CD4-positive, alpha-beta memory T cell (primary cell): Measurements from ENCODE around the gene GAREM1. TPM values are rescaled to one million over a fixed set of nuclear protein-coding genes. Genes with fewer than 3 reads are reported as not detected.

Source experiments
- CTCF ChIA-PET: fragments of 350-600 bp; sonication (Branson Sonifier 250); formaldehyde crosslinking; loops from one replicate; lab custom pipeline; 2021; ENCODE audit warnings: inconsistent platforms; ENCODE audit not compliant: partially characterized antibody; lab: Charles Lee
- POLR2A ChIA-PET: fragments of 350-600 bp; sonication (Branson Sonifier 250); formaldehyde crosslinking; loops from one replicate; lab custom pipeline; 2021; ENCODE audit not compliant: partially characterized antibody; lab: Charles Lee
- DNase-seq, 5 donors: peaks; one replicate each; pipeline versions ENCODE4 v3.0.0 to v3.0.0-alpha.2; 2020 to 2022; ENCODE audit warnings: mixed read lengths in 1 of 5
- H3K27ac ChIP-seq: one replicate; pipeline ENCODE4 v1.7.0; 2013; ENCODE audit warnings: low read depth, low read length
- H3K27me3 ChIP-seq: 2 replicates; pipeline ENCODE4 v1.7.0; 2013; ENCODE audit warnings: mild to moderate bottlenecking, low read length, moderate library complexity; ENCODE audit not compliant: insufficient read depth
- H3K36me3 ChIP-seq: 2 replicates; pipeline ENCODE4 v1.7.0; 2013; ENCODE audit warnings: mild to moderate bottlenecking, low read length, moderate library complexity; ENCODE audit not compliant: insufficient read depth
- H3K4me1 ChIP-seq: 2 replicates; pipeline ENCODE4 v1.7.0; 2013; ENCODE audit warnings: mild to moderate bottlenecking, low read length, moderate library complexity; ENCODE audit not compliant: insufficient read depth
- H3K4me3 ChIP-seq, 2 donors: one replicate each; pipeline ENCODE4 v1.7.0; 2013; ENCODE audit warnings: low read length in 2 of 2, mild to moderate bottlenecking in 1 of 2
- H3K9me3 ChIP-seq, 2 donors: one replicate each; pipeline ENCODE4 v1.7.0; 2013; ENCODE audit warnings: low read length in 2 of 2, control low read depth in 1 of 2; ENCODE audit not compliant: control insufficient read depth in 1 of 2
- H3K27ac Mint-ChIP-seq, 7 donors: one replicate each; pipeline ENCODE4 v1.8.0; 2020 to 2021; ENCODE audit warnings: mixed read lengths in 7 of 7, mild to moderate bottlenecking in 6 of 7, inconsistent platforms in 3 of 7, moderate library complexity in 3 of 7
- H3K27me3 Mint-ChIP-seq, 2 donors: one replicate each; pipeline ENCODE4 v1.8.0; 2020 to 2021; ENCODE audit warnings: mixed read lengths in 2 of 2
- H3K36me3 Mint-ChIP-seq, 2 donors: one replicate each; pipeline ENCODE4 v1.8.0; 2020 to 2021; ENCODE audit warnings: mixed read lengths in 2 of 2, inconsistent platforms in 1 of 2, mild to moderate bottlenecking in 1 of 2
- H3K4me1 Mint-ChIP-seq, 4 donors: one replicate each; pipeline ENCODE4 v1.8.0; 2020 to 2021; ENCODE audit warnings: mixed read lengths in 4 of 4, mild to moderate bottlenecking in 1 of 4
- H3K4me3 Mint-ChIP-seq, 8 donors: one replicate each; pipeline ENCODE4 v1.8.0; 2020 to 2021; ENCODE audit warnings: mixed read lengths in 8 of 8, mild to moderate bottlenecking in 7 of 8, moderate library complexity in 6 of 8, inconsistent platforms in 3 of 8
- H3K9me3 Mint-ChIP-seq, 8 donors: one replicate each; pipeline ENCODE4 v1.8.0; 2020 to 2021; ENCODE audit warnings: mixed read lengths in 8 of 8, mild to moderate bottlenecking in 5 of 8, inconsistent platforms in 3 of 8, moderate library complexity in 1 of 8
- intact Hi-C: fragments of 100-400 bp; cut with micrococcal nuclease; formaldehyde crosslinking; loops from one replicate; pipeline ENCODE4 v1.15.1; 2023
- polyA plus RNA-seq, 2 donors: library from polyadenylated mRNA; unstranded; fragments of 300-500 nt; fragmentation: Illumina TruSeq; gene quantifications; one replicate each; pipeline ENCODE4 v1.2.3, GENCODE V29; 2021
- total RNA-seq, 2 experiments: library from RNA; stranded (reverse); gene quantifications; one replicate each; pipeline ENCODE4 v1.2.3, GENCODE V29; 2021

Gene GAREM1
- total and polyA plus RNA-seq, 4 experiments from 2014 or later: 0.28 to 1.1 (median 0.52) TPM; not detected in 1

DNA sequence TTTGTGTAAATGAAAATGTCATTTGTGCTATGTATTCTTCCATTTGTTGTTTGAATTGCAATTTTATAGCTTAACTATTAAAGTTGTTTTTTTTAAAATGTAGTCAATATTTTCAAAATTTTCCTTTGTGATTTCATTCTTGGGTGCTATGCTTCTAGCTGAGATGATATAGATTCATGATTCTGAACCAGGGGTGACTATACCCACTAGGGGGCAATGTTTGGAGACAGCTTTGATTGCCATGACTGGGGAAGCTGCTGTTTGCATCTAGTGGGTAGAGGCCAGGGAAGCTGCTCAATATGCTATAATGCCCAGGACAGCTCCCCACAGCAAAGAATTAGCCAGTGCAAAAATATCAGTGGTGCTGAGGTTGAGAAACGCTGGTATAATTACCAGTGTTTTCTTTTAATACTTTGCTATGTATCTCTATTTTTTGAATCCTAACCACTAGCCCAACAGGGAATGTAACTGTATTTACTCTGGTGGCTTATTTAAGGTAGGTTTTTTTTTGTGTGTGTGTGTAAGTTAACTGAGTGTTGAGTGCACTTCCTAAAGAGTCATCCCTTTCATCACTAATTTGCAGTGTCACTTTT lies 181.1 kb downstream of the GAREM1 start:
- Histone ChIP-seq H3K36me3 (no peaks in the 10 kb centered on the region), H3K4me3 (no peak overlapping the region), H3K27ac (no peak overlapping the region), H3K27me3 (no peaks in the 10 kb centered on the region), H3K9me3 (no peaks in the 10 kb centered on the region), H3K4me1 (no peaks in the 10 kb centered on the region)
- DNase-seq: peak in 4 of 5 donors; percentile 6 to 22 (median 14)
- no peak overlapping the region for H3K4me3 Mint-ChIP-seq
- ChIA-PET POLR2A (no interaction called here), CTCF (interaction anchor here (1.2 to 2.9 kb wide), 9 partner anchors 9 to 263 kb away, joined by 3 to 21 read pairs (median 3); partner anchors contain the start of gene GAREM1)
- H3K27me3 Mint-ChIP-seq: peaks cover 4 to 7% of the 10 kb centered on the region in 2 donors
- no peak overlapping the region for H3K27ac Mint-ChIP-seq
- H3K36me3 Mint-ChIP-seq: no peaks in the 10 kb centered on the region
- peaks cover 0 to 2% (median 0%) of the 10 kb centered on the region in 8 donors for H3K9me3 Mint-ChIP-seq
- intact Hi-C loops: loop anchor here (1.0 kb wide), 2 partner anchors 182 to 263 kb away; no protein-coding TSS in a partner anchor
- no peaks in the 10 kb centered on the region for H3K4me1 Mint-ChIP-seq

DNA sequence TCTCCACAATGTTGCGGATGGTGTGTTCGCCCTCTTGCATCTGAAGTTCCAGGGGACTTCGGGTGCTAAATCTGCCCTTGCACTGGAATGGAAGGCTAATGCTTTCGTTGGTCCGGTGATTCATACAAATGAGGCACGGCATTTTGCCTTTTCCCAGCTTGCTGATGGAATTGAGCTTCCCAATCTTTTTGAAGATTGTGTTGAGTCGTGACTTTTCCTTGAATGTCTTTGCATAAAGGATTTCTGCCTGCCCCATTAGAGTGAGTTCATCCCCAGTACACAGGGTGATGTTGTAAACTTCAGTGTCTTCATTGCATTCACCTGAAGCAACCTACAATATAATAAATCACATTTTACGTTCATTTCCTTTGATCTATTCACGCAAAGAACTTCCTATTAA lies 182.8 kb downstream of the GAREM1 start:
- intact Hi-C loops: no loop called here

DNA sequence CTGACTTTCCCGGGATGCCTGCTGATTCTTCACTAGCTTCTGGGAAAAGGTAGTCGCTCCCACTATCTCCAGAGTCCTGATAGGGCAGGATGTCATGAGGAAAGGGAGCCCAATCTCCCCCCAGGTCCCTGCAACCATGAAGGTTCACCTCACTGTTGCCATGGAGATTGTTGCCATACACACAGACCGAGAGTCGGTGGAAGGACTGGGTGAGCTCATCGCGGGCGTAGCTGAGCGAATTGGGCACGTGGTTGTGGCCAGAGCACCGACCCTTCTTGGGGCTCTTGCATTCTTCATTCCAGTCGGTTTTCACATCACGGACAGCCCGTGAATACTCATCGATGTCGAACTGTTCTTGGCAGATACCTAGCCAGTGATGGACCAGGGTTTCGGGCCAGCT lies 183.4 kb downstream of the GAREM1 start:
- CTCF ChIA-PET: interaction anchor here (0.8 kb wide), 2 partner anchors 9 to 16 kb away, joined by 3 to 5 read pairs; no protein-coding TSS in a partner anchor
- no peaks in the 10 kb centered on the region for H3K27me3 ChIP-seq
- H3K27ac ChIP-seq: no peak overlapping the region
- peaks cover 4 to 5% of the 10 kb centered on the region in 2 donors for H3K27me3 Mint-ChIP-seq
- no peaks in the 10 kb centered on the region for H3K4me1 ChIP-seq
- no peaks in the 10 kb centered on the region for H3K36me3 ChIP-seq
- no peak overlapping the region for H3K27ac Mint-ChIP-seq
- peaks cover 0 to 2% (median 0%) of the 10 kb centered on the region in 8 donors for H3K9me3 Mint-ChIP-seq
- no peaks in the 10 kb centered on the region for H3K4me1 Mint-ChIP-seq
- no peak for DNase-seq
- intact Hi-C loops: no loop called here
- H3K9me3 ChIP-seq: no peaks in the 10 kb centered on the region
- no peak overlapping the region for H3K4me3 Mint-ChIP-seq
- no peaks in the 10 kb centered on the region for H3K36me3 Mint-ChIP-seq
- no peak overlapping the region for H3K4me3 ChIP-seq
- POLR2A ChIA-PET: no interaction called here

More for the DNA sequence above, 182.8 kb downstream of the GAREM1 start:
- Histone ChIP-seq H3K4me1 (no peaks in the 10 kb centered on the region), H3K27me3 (no peaks in the 10 kb centered on the region), H3K9me3 (no peaks in the 10 kb centered on the region), H3K27ac (no peak overlapping the region), H3K4me3 (no peak overlapping the region), H3K36me3 (no peaks in the 10 kb centered on the region)
- Mint-ChIP-seq H3K27ac (no peak overlapping the region), H3K36me3 (no peaks in the 10 kb centered on the region), H3K4me1 (no peaks in the 10 kb centered on the region), H3K9me3 (peaks cover 0 to 2% (median 0%) of the 10 kb centered on the region in 8 donors), H3K4me3 (no peak overlapping the region), H3K27me3 (peaks cover 3 to 4% of the 10 kb centered on the region in 2 donors)
- no peak for DNase-seq
- ChIA-PET CTCF (interaction anchor here (0.8 kb wide), 1 partner anchor 16 kb away, joined by 3 read pairs; no protein-coding TSS in a partner anchor), POLR2A (no interaction called here)

DNA sequence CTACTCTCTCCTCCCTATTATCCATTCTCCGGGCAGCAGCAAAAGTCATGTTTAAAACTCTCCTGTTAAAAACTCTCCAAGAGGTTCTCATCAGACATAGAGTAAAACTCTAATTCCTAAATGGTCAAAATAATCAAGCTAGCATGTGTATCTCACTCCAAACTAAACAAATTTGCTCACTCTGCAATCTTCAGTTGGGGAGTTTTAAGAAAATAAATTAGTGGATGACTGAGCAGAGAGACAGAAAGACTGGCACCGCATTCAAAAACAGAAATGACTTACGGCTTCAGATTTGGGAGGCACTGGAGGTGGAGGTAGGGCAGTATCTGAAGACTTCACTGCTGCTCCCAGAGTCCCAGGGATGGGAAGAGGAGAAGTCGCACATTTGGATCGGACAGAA lies 183.9 kb downstream of the GAREM1 start:
- ChIA-PET CTCF (interaction anchor here (0.8 kb wide), 1 partner anchor 9 kb away, joined by 5 read pairs; no protein-coding TSS in a partner anchor), POLR2A (no interaction called here)
- no peaks in the 10 kb centered on the region for H3K36me3 Mint-ChIP-seq
- peaks cover 0 to 2% (median 0%) of the 10 kb centered on the region in 8 donors for H3K9me3 Mint-ChIP-seq
- H3K27ac Mint-ChIP-seq: no peak overlapping the region
- H3K4me1 Mint-ChIP-seq: no peaks in the 10 kb centered on the region
- Histone ChIP-seq H3K27me3 (no peaks in the 10 kb centered on the region), H3K4me3 (no peak overlapping the region), H3K4me1 (no peaks in the 10 kb centered on the region), H3K27ac (no peak overlapping the region), H3K36me3 (no peaks in the 10 kb centered on the region), H3K9me3 (no peaks in the 10 kb centered on the region)
- no peak for DNase-seq
- no peak overlapping the region for H3K4me3 Mint-ChIP-seq
- peaks cover 4 to 5% of the 10 kb centered on the region in 2 donors for H3K27me3 Mint-ChIP-seq
- intact Hi-C loops: no loop called here

DNA sequence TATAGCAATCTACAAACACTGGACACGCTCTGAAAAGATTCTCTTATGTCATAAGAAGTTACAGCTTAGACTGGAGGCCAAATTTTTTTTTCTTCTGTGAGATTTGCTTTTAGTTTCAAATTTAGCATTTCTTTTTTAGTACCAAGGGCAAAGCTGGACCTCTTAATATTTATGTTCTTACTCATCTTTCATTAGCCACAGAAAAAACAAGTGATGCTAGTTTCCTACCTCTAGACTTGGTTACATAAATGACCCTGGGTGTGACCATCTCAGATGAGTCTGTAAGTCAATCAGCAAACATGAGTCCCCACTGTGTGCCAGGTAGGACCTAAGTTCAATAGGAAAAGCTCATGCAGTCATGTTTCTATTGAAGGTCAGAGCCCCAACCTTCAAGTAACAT lies 186.4 kb downstream of the GAREM1 start:
- no peaks in the 10 kb centered on the region for H3K36me3 ChIP-seq
- H3K27ac ChIP-seq: no peak overlapping the region
- H3K27me3 ChIP-seq: no peaks in the 10 kb centered on the region
- no peak overlapping the region for H3K4me3 ChIP-seq
- intact Hi-C loops: no loop called here
- no peaks in the 10 kb centered on the region for H3K4me1 Mint-ChIP-seq
- H3K4me1 ChIP-seq: no peaks in the 10 kb centered on the region
- no peak overlapping the region for H3K27ac Mint-ChIP-seq
- no peak overlapping the region for H3K4me3 Mint-ChIP-seq
- no peaks in the 10 kb centered on the region for H3K9me3 Mint-ChIP-seq
- CTCF ChIA-PET: no interaction called here
- DNase-seq: no peak
- no peaks in the 10 kb centered on the region for H3K9me3 ChIP-seq
- H3K36me3 Mint-ChIP-seq: no peaks in the 10 kb centered on the region
- peaks cover 2 to 6% of the 10 kb centered on the region in 2 donors for H3K27me3 Mint-ChIP-seq
- POLR2A ChIA-PET: no interaction called here

DNA sequence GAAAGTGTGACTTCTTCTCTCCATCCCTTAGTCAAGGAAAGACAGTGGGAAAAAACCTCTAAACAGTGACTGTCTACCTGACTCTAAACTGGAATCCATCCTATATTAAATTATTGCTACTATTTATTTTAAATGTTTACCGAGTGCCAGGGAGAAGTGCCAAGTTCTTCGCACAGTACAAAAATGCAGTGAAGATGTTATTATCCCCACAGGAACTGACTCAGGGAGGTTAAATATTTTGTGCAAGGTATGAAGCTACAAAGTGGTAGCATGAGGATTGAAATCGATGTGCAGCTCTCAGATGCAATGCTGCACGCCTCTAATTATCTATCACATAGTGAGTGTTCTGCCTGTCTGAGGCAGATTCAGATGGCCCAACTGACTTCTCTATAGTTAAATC lies 189.8 kb downstream of the GAREM1 start:
- H3K4me1 ChIP-seq: no peaks in the 10 kb centered on the region
- H3K4me3 ChIP-seq: no peak overlapping the region
- Mint-ChIP-seq H3K9me3 (no peaks in the 10 kb centered on the region), H3K36me3 (no peaks in the 10 kb centered on the region), H3K27ac (no peak overlapping the region), H3K4me1 (no peaks in the 10 kb centered on the region), H3K27me3 (peaks cover 5 to 10% of the 10 kb centered on the region in 2 donors), H3K4me3 (no peak overlapping the region)
- intact Hi-C loops: no loop called here
- ChIA-PET POLR2A (no interaction called here), CTCF (interaction anchor here (0.8 to 1.5 kb wide), 2 partner anchors 9 kb away, joined by 3 to 8 read pairs; no protein-coding TSS in a partner anchor)
- no peaks in the 10 kb centered on the region for H3K9me3 ChIP-seq
- H3K36me3 ChIP-seq: no peaks in the 10 kb centered on the region
- H3K27ac ChIP-seq: no peak overlapping the region
- no peak for DNase-seq
- H3K27me3 ChIP-seq: no peaks in the 10 kb centered on the region

DNA sequence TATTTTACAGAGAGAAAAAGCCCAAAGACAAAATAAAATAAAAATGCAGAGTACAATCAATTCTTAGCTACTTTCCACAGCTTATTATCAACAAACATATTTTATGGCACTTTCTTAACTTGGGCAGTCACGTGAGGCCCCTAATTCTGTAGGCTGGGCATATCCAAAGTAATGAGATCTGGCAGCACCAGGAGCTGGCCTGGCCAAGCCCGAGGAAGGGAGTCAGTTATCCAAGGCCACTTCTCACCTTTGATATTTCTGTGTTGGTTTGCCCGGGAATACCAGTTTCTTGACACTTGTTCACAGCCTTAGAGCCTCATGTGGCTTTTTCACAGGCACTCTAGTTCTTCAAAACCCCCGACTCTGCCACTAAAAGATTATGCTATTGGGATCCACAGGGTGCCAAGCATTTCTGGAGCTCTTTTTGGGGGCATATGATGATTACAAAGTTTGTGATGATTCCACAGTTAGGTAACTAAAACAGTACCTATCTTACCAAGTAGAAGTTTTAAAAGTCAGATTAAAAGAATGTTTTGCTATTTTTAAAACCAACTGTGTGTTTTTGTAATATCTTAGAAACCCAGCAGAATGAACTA lies 190.4 kb downstream of the GAREM1 start:
- H3K4me3 Mint-ChIP-seq: no peak overlapping the region
- H3K36me3 Mint-ChIP-seq: no peaks in the 10 kb centered on the region
- Histone ChIP-seq H3K9me3 (no peaks in the 10 kb centered on the region), H3K4me3 (no peak overlapping the region), H3K27ac (no peak overlapping the region), H3K27me3 (no peaks in the 10 kb centered on the region), H3K36me3 (no peaks in the 10 kb centered on the region), H3K4me1 (no peaks in the 10 kb centered on the region)
- ChIA-PET POLR2A (no interaction called here), CTCF (interaction anchor here (0.6 to 1.5 kb wide), 4 partner anchors 8 to 57 kb away, joined by 3 to 8 read pairs (median 4); no protein-coding TSS in a partner anchor)
- H3K27ac Mint-ChIP-seq: no peak overlapping the region
- no peaks in the 10 kb centered on the region for H3K9me3 Mint-ChIP-seq
- intact Hi-C loops: no loop called here
- H3K4me1 Mint-ChIP-seq: no peaks in the 10 kb centered on the region
- peaks cover 5 to 10% of the 10 kb centered on the region in 2 donors for H3K27me3 Mint-ChIP-seq
- DNase-seq: no peak
